HCT116 (cell line): ENCODE data around the gene SAMSN1.

Experiments used
- EGR1 ChIP-seq: IDR thresholded peaks from 2 replicates; pipeline ENCODE4 v1.6.1; 2012; ENCODE audit warnings: low read depth
- EZH2 ChIP-seq: fragments of 200-600 bp; sonication (generic); IDR thresholded peaks from 2 replicates; pipeline ENCODE4 v1.6.1; 2017; ENCODE audit warnings: antibody characterized with exemption, mixed run types
- POLR2A ChIP-seq: IDR thresholded peaks from 2 replicates; pipeline ENCODE4 v1.7.0; 2011; ENCODE audit warnings: borderline replicate concordance; ENCODE audit not compliant: insufficient read depth, insufficient read length; ENCODE audit errors: extremely low read depth
- SIN3A ChIP-seq: IDR thresholded peaks from 2 replicates; pipeline ENCODE4 v1.6.1; 2012; ENCODE audit warnings: low read depth
- ZFX ChIP-seq: fragments of 450-650 bp; IDR thresholded peaks from 2 replicates; pipeline ENCODE4 v1.6.1; 2017
- ZNF274 ChIP-seq: fragments of 200-500 bp; sonication (Bioruptor generic); IDR thresholded peaks from 2 replicates; pipeline ENCODE4 v1.6.1; 2014; ENCODE audit warnings: mild to moderate bottlenecking, low read depth, low read length, inconsistent platforms
- TF ChIP-seq, protein P1 (sequence below), 3 experiments: fragments of 200-600 bp in 1 of 3; sonication (generic) in 1 of 3; IDR thresholded peaks in 2 of 3; conservative IDR thresholded peaks in 1 of 3; 2 replicates each; pipeline ENCODE4 v1.5.1; 2012 to 2017; ENCODE audit warnings: low read depth in 2 of 3, low read length in 2 of 3, antibody characterized with exemption in 1 of 3, borderline replicate concordance in 1 of 3, control low read depth in 1 of 3, mild to moderate bottlenecking in 1 of 3, mixed read lengths in 1 of 3, mixed run types in 1 of 3, moderate library complexity in 1 of 3; ENCODE audit not compliant: insufficient read depth in 1 of 3
- TF ChIP-seq, protein P2 (sequence below): IDR thresholded peaks from 2 replicates; pipeline ENCODE4 v1.6.1; 2012

DNA sequence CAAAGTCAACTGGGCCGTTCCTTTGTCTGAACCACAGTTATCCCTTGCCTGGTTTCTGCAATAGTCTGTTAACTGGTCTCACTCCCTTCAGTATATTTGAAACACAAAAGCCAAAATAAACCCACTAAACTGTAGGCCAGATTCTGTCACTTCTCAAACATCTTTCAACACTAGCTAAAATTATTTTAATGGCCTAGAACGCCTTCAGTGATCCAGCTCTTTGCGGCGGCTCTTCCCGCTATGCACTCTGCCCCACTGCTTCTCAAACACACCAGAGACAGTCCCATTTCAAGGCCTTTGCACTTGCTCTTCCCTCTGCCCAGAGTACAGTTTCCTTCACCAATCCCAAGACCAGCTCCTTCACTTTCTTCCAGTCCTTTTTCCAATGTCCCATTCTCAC is 9.2 kb downstream of the SAMSN1 start:
- TF ChIP-seq SIN3A = no peak
- TF ChIP-seq EZH2 = no peak
- TF ChIP-seq, protein P1, sequence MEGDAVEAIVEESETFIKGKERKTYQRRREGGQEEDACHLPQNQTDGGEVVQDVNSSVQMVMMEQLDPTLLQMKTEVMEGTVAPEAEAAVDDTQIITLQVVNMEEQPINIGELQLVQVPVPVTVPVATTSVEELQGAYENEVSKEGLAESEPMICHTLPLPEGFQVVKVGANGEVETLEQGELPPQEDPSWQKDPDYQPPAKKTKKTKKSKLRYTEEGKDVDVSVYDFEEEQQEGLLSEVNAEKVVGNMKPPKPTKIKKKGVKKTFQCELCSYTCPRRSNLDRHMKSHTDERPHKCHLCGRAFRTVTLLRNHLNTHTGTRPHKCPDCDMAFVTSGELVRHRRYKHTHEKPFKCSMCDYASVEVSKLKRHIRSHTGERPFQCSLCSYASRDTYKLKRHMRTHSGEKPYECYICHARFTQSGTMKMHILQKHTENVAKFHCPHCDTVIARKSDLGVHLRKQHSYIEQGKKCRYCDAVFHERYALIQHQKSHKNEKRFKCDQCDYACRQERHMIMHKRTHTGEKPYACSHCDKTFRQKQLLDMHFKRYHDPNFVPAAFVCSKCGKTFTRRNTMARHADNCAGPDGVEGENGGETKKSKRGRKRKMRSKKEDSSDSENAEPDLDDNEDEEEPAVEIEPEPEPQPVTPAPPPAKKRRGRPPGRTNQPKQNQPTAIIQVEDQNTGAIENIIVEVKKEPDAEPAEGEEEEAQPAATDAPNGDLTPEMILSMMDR (IDR thresholded peaks at IDR 0.05 in 2 of 3, conservative IDR thresholded peaks at IDR 0.05 in 1 of 3; ENCODE audit: borderline replicate concordance in 1 of 3, insufficient read depth in 1 of 3, low read depth in 2 of 3, low read length in 2 of 3) = no peak
- TF ChIP-seq POLR2A = no peak
- TF ChIP-seq ZNF274 = no peak
- TF ChIP-seq, protein P2, sequence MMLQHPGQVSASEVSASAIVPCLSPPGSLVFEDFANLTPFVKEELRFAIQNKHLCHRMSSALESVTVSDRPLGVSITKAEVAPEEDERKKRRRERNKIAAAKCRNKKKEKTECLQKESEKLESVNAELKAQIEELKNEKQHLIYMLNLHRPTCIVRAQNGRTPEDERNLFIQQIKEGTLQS = no peak
- TF ChIP-seq EGR1 = no peak
- TF ChIP-seq ZFX = no peak
